T-helper 22 cell (primary cell): ENCODE measurements around the gene SPATA2L.

Experiments
- DNase-seq: peaks from one replicate; pipeline ENCODE4 v3.0.0-alpha.2; 2020; ENCODE audit warnings: low read depth

The SPATA2L gene

GRCh38 chr16:89656435-89657121 is 44.9 kb downstream of the SPATA2L start:
- DNase-seq = no peak

GRCh38 chr16:89655062-89655643 is 46.4 kb downstream of the SPATA2L start:
- no peak for DNase-seq

- DNase-seq = no peak
Measured at GRCh38 chr16:89653656-89654295, 47.7 kb downstream of the SPATA2L start.

- no peak for DNase-seq
Measured at GRCh38 chr16:89651584-89651983, 49.9 kb downstream of the SPATA2L start.

GRCh38 chr16:89646906-89647305 is 54.6 kb downstream of the SPATA2L start:
- DNase-seq = no peak
